ENCODE measurements around the gene YPEL3.
A peak's percentile ranks its signal among the peaks of the same experiment; 100 is the strongest.

The YPEL3 gene

GRCh38 chr16:30088832-30089624 is 7.0 kb downstream of the YPEL3 start:
- DNase-seq = no peak

GRCh38 chr16:30088237-30088831 is 7.7 kb downstream of the YPEL3 start:
- DNase-seq = no peak

- DNase-seq = no peak
Observed at GRCh38 chr16:30087181-30087898, 8.7 kb downstream of the YPEL3 start.

GRCh38 chr16:30086291-30087140 is 9.5 kb downstream of the YPEL3 start:
- DNase-seq = no peak

- no peak for DNase-seq
Observed at GRCh38 chr16:30085820-30086219, 10.2 kb downstream of the YPEL3 start.

GRCh38 chr16:30085247-30085646 is 10.8 kb downstream of the YPEL3 start:
- DNase-seq = no peak

- DNase-seq = no peak
Observed at GRCh38 chr16:30084816-30085159, 11.2 kb downstream of the YPEL3 start.

- no peak for DNase-seq
Observed at GRCh38 chr16:30084096-30084815, 11.8 kb downstream of the YPEL3 start.

- DNase-seq = no peak
Observed at GRCh38 chr16:30083216-30084055, 12.6 kb downstream of the YPEL3 start.

- no peak for DNase-seq
Observed at GRCh38 chr16:30082545-30083090, 13.4 kb downstream of the YPEL3 start.

- DNase-seq = no peak
Observed at GRCh38 chr16:30079480-30079879, 16.5 kb downstream of the YPEL3 start.

- DNase-seq = no peak
Observed at GRCh38 chr16:30078744-30079143, 17.3 kb downstream of the YPEL3 start.

GRCh38 chr16:30077656-30078055 is 18.4 kb downstream of the YPEL3 start:
- no peak for DNase-seq

GRCh38 chr16:30076276-30076791 is 19.7 kb downstream of the YPEL3 start:
- DNase-seq = no peak

GRCh38 chr16:30075503-30076275 is 20.3 kb downstream of the YPEL3 start, which contains the start of gene PPP4C:
Gene PPP4C (plus strand): TSS chr16:30075994. CDS start chr16:30076378, 384 bp downstream.
- peak; percentile 70 to 83 for DNase-seq

GRCh38 chr16:30070490-30070889 is 25.5 kb downstream of the YPEL3 start:
- no peak for DNase-seq

GRCh38 chr16:30069611-30070462 is 26.2 kb downstream of the YPEL3 start:
- no peak for DNase-seq

- DNase-seq = no peak
Observed at GRCh38 chr16:30068750-30069610, 27.0 kb downstream of the YPEL3 start.
